GM21423 (cell line): ENCODE data around the gene MEIS2.

Experiments used
- ATAC-seq: cut with Tn5 transposase; IDR thresholded peaks from one replicate; pipeline ENCODE4 v1.9.1; 2021; ENCODE audit warnings: mild to moderate bottlenecking, moderate library complexity; ENCODE audit not compliant: unreplicated experiment

MEIS2 gene

GRCh38 chr15:36841193-36841592 is 259.2 kb downstream of the MEIS2 start:
- no peak for ATAC-seq
